Measurements from ENCODE around the gene CAPZB.

Gene CAPZB

GRCh38 chr1:19467199-19468187, 17.8 kb downstream of the CAPZB start:
- DNase-seq = no peak

- no peak for DNase-seq
Measured at GRCh38 chr1:19466112-19466561, 19.2 kb downstream of the CAPZB start.

- no peak for DNase-seq
Measured at GRCh38 chr1:19465650-19466049, 19.7 kb downstream of the CAPZB start.

- no peak for DNase-seq
Measured at GRCh38 chr1:19465123-19465522, 20.2 kb downstream of the CAPZB start.

GRCh38 chr1:19464696-19465095, 20.6 kb downstream of the CAPZB start:
- DNase-seq = no peak

GRCh38 chr1:19463504-19463803, 21.9 kb downstream of the CAPZB start:
- no peak for DNase-seq

GRCh38 chr1:19462781-19463503, 22.4 kb downstream of the CAPZB start:
- peak; percentile 56 for DNase-seq

- no peak for DNase-seq
Measured at GRCh38 chr1:19461220-19461554, 24.2 kb downstream of the CAPZB start.

- no peak for DNase-seq
Measured at GRCh38 chr1:19460535-19461219, 24.7 kb downstream of the CAPZB start.

GRCh38 chr1:19458815-19459417, 26.4 kb downstream of the CAPZB start:
- no peak for DNase-seq

GRCh38 chr1:19457607-19458006, 27.7 kb downstream of the CAPZB start:
- DNase-seq = no peak

- DNase-seq = no peak
Measured at GRCh38 chr1:19456968-19457441, 28.3 kb downstream of the CAPZB start.

- no peak for DNase-seq
Measured at GRCh38 chr1:19455353-19455752, 30.0 kb downstream of the CAPZB start.

GRCh38 chr1:19454265-19455146, 30.8 kb downstream of the CAPZB start:
- no peak for DNase-seq

GRCh38 chr1:19453741-19454201, 31.6 kb downstream of the CAPZB start:
- no peak for DNase-seq

- DNase-seq = no peak
Measured at GRCh38 chr1:19452221-19452663, 33.1 kb downstream of the CAPZB start.

- no peak for DNase-seq
Measured at GRCh38 chr1:19450811-19451515, 34.4 kb downstream of the CAPZB start.

- no peak for DNase-seq
Measured at GRCh38 chr1:19449454-19450228, 35.7 kb downstream of the CAPZB start.

GRCh38 chr1:19448491-19449439, 36.6 kb downstream of the CAPZB start:
- DNase-seq = no peak

Measured in hematopoietic multipotent progenitor cell treated with erythropoietin and hydrocortisone succinate and interleukin-3 and kit ligand, for 8 days (in vitro differentiated cells).